Body of pancreas (tissue), 4 donors: ENCODE measurements around the gene PDZD7. TPM values are rescaled to one million over a fixed set of nuclear protein-coding genes. Genes with fewer than 3 reads are reported as not detected.
A peak's percentile ranks its signal among the peaks of the same experiment; 100 is the strongest.

ENCODE experiments used
- ATAC-seq: fragments of 150-250 bp; one replicate; pipeline ENCODE4 v1.9.1; 2016
- DNase-seq, 4 donors: peaks; one replicate each; pipeline ENCODE4 v3.0.0-alpha.2; 2019
- H3K27ac ChIP-seq, 4 donors: fragments of 200-600 bp; sonication (generic); 1 replicate in 3 of 4; 2 replicates in 1 of 4; pipeline versions ENCODE4 v1.5.1 to v1.6.1; 2016 to 2019; ENCODE audit warnings: mild to moderate bottlenecking in 1 of 4, mixed read lengths in 1 of 4, moderate library complexity in 1 of 4
- H3K27me3 ChIP-seq, 2 donors: fragments of 200-600 bp; sonication (generic); one replicate each; pipeline ENCODE4 v1.6.0; 2016; ENCODE audit warnings: mild to moderate bottlenecking in 1 of 2
- H3K36me3 ChIP-seq, 2 donors: fragments of 200-600 bp; sonication (generic); replicated peaks in 1 of 2; 2 replicates each; pipeline ENCODE4 v1.5.1; 2016; ENCODE audit warnings: low read depth in 2 of 2; ENCODE audit not compliant: insufficient read depth in 1 of 2
- H3K4me1 ChIP-seq: fragments of 200-600 bp; sonication (generic); one replicate; pipeline ENCODE4 v1.6.0; 2016
- H3K4me3 ChIP-seq, 2 donors: fragments of 200-600 bp; sonication (generic); 1 replicate in 1 of 2; 2 replicates in 1 of 2; pipeline ENCODE4 v1.5.1; 2016 to 2019
- H3K9me3 ChIP-seq, 3 donors: fragments of 200-600 bp; sonication (generic); 1 replicate in 2 of 3; 2 replicates in 1 of 3; pipeline ENCODE4 v1.5.1; 2016
- CTCF ChIP-seq, 7 experiments: fragments of 450-650 bp in 4 of 7; fragments of 200-600 bp in 3 of 7; sonication (generic) in 3 of 7; IDR thresholded peaks; one replicate each; pipeline ENCODE4 v1.5.1; 2016 to 2019; ENCODE audit warnings: antibody characterized with exemption in 7 of 7
- POLR2A ChIP-seq, 3 donors: fragments of 450-650 bp; IDR thresholded peaks; one replicate each; pipeline ENCODE4 v1.6.1; 2016; ENCODE audit warnings: antibody characterized with exemption in 3 of 3, mild to moderate bottlenecking in 2 of 3
- WGBS, 2 donors: methylation state at CpG; one replicate each; pipeline ENCODE4 v1.1.5; 2017; 5-methylcytosine and 5-hydroxymethylcytosine counted together
- intact Hi-C: fragments of 100-400 bp; cut with DNase I; formaldehyde crosslinking; loops from one replicate; pipeline ENCODE4 v1.15.1; 2023
- total RNA-seq, 2 donors: library from RNA; depleted of rRNA; stranded (reverse); fragments of >200 nt; gene quantifications; one replicate each; pipeline ENCODE4 v1.1.0, GENCODE V29; 2016

Gene PDZD7
- total RNA-seq, 2 donors from 2014 or later, result 0.52 to 0.66 TPM

GRCh38 chr10:100966887-100967286, 64.0 kb downstream of the PDZD7 start:
- Histone ChIP-seq H3K9me3 (no peaks in the 10 kb centered on the region), H3K4me3 (no peak overlapping the region), H3K4me1 (peaks cover 41% of the 10 kb centered on the region), H3K36me3 (no peaks in the 10 kb centered on the region), H3K27me3 (no peaks in the 10 kb centered on the region), H3K27ac (peak overlapping the region in 1 of 4 donors; percentile 34)
- TF ChIP-seq CTCF (IDR thresholded peaks at IDR 0.05), result no peak
- TF ChIP-seq POLR2A (IDR thresholded peaks at IDR 0.05), result no peak
- WGBS, 2 donors, result 36 to 43% methylated on average over 2 of the region's 2 CpGs
- no peak for ATAC-seq
- DNase-seq, result no peak
- intact Hi-C loops, result no loop called here

- 78 to 82% methylated on average over 5 of the region's 5 CpGs for WGBS, 2 donors
- no peak for DNase-seq
- no peak for TF ChIP-seq CTCF (IDR thresholded peaks at IDR 0.05)
- no peaks in the 10 kb centered on the region for H3K36me3 ChIP-seq
- ATAC-seq, result no peak
- no peak overlapping the region for H3K4me3 ChIP-seq
- H3K27me3 ChIP-seq, result no peaks in the 10 kb centered on the region
- H3K9me3 ChIP-seq, result no peaks in the 10 kb centered on the region
- no peak overlapping the region for H3K27ac ChIP-seq
- intact Hi-C loops, result no loop called here
- H3K4me1 ChIP-seq, result peaks cover 31% of the 10 kb centered on the region
These were observed 65.1 kb downstream of the PDZD7 start for GRCh38 chr10:100965820-100966219.

GRCh38 chr10:100963826-100964225, 67.1 kb downstream of the PDZD7 start:
- Histone ChIP-seq H3K27ac (no peak overlapping the region), H3K36me3 (peaks cover 0 to 5% of the 10 kb centered on the region in 2 donors), H3K27me3 (no peaks in the 10 kb centered on the region), H3K9me3 (no peaks in the 10 kb centered on the region), H3K4me1 (peaks cover 17% of the 10 kb centered on the region), H3K4me3 (no peak overlapping the region)
- no peak for TF ChIP-seq CTCF (IDR thresholded peaks at IDR 0.05)
- no peak for TF ChIP-seq POLR2A (IDR thresholded peaks at IDR 0.05)
- no peak for DNase-seq
- 95 to 100% methylated on average over 1 of the region's 1 CpG for WGBS, 2 donors
- ATAC-seq, result no peak
- intact Hi-C loops, result no loop called here

GRCh38 chr10:100962351-100963080, 68.4 kb downstream of the PDZD7 start:
- 79 to 81% methylated on average over 4 of the region's 4 CpGs for WGBS, 2 donors
- Histone ChIP-seq H3K4me1 (peaks cover 7% of the 10 kb centered on the region), H3K9me3 (no peaks in the 10 kb centered on the region), H3K27me3 (no peaks in the 10 kb centered on the region), H3K27ac (no peak overlapping the region), H3K4me3 (no peak overlapping the region), H3K36me3 (peaks cover 0 to 8% of the 10 kb centered on the region in 2 donors)
- intact Hi-C loops, result no loop called here
- ATAC-seq (no peak), DNase-seq (no peak)
- TF ChIP-seq CTCF (IDR thresholded peaks at IDR 0.05), result no peak
- TF ChIP-seq POLR2A (IDR thresholded peaks at IDR 0.05), result no peak

GRCh38 chr10:100960251-100960650, 70.7 kb downstream of the PDZD7 start:
- Histone ChIP-seq H3K9me3 (no peaks in the 10 kb centered on the region), H3K36me3 (peaks cover 0 to 12% of the 10 kb centered on the region in 2 donors)
- intact Hi-C loops, result no loop called here

More at GRCh38 chr10:100960251-100960650, 70.7 kb downstream of the PDZD7 start:
- H3K27ac ChIP-seq, result no peak overlapping the region
- ATAC-seq (no peak), DNase-seq (no peak)
- H3K4me1 ChIP-seq, result no peaks in the 10 kb centered on the region
- H3K27me3 ChIP-seq, result no peaks in the 10 kb centered on the region
- H3K4me3 ChIP-seq, result no peak overlapping the region
- TF ChIP-seq CTCF (IDR thresholded peaks at IDR 0.05) (no peak), POLR2A (IDR thresholded peaks at IDR 0.05) (no peak)
